HG03064 (cell line): ENCODE measurements around the gene SND1.

Experiments
- ATAC-seq: cut with Tn5 transposase; IDR thresholded peaks from one replicate; pipeline ENCODE4 v1.9.1; 2021; ENCODE audit warnings: low read depth; ENCODE audit not compliant: unreplicated experiment

Gene SND1

GRCh38 chr7:127718340-127718679, 66.3 kb downstream of the SND1 start:
- ATAC-seq = no peak

GRCh38 chr7:127726476-127726875, 74.5 kb downstream of the SND1 start:
- no peak for ATAC-seq

DNA sequence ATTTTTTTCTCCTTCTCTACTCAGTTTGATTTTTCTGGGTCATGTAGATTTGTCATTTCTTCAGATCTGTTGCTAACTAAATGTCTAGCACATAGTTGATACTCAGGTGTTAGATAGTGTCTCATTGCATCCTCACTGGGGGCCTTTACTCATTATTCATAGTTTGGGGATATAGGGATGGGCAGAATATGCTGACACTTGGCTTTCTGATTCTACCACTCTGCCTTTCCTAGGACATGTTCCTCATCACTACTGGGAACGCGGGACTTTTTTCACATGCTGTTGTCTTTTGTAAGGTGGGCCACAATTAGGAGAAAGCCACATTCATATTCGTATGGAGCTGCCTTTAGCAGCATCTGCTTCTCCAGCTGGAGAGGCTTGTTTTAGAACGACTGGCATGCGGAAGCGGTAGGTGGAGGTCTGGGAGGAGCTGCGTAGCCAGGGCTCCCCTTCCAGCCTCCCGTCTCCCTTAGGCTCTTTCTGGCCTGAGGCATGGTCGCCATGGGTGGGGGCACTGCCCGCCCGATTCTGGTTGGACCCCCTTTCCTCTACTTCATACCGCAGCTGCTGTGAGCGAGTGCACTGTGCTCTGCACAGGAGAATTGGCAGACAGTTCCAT, 78.8 kb downstream of the SND1 start:
- no peak for ATAC-seq

- ATAC-seq = no peak
Observed at GRCh38 chr7:127731431-127732080, 79.6 kb downstream of the SND1 start.

- no peak for ATAC-seq
Observed at GRCh38 chr7:127732306-127732705, 80.3 kb downstream of the SND1 start.

GRCh38 chr7:127733986-127734385, 82.0 kb downstream of the SND1 start:
- ATAC-seq = no peak

DNA sequence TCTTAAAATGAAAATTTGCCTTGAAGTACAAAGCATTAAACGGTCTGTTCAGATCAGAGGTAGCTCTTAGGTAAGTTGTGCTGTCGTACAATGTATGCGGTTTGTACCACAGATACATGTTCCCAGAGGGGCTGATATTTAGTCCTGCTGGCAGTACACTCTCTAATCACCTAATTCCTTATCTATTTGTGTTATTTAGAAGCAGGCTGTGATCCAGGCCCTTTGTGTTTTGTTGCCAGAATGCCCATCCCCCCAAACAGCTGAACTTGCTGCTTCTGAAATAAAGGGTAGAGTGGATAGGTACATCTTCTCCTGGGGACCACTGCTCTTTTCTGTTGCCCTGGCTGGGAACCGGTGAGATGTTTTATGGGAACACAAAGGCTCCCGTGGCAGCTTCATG, 84.5 kb downstream of the SND1 start:
- no peak for ATAC-seq

DNA sequence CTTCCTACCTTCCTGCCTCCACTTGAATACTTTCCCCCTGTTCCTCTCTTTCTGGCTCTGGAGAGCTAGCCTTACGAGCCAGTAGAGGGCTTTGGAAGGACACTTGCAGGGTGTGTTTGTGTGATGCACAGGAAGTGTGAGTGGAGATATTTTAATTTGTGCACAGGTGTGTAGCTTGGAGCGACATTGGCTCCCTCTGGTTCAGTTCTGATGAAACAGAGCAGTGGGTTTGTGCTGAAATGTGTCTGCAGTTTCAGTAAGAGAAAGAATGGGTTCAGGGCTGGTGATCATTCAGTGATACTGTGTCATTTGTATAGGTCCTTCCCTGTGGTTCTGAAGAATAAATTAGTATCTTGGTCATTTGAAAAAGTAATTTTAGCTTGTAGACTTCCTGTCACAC, 86.9 kb downstream of the SND1 start:
- no peak for ATAC-seq

- no peak for ATAC-seq
Observed at GRCh38 chr7:127741764-127742375, 89.9 kb downstream of the SND1 start.

DNA sequence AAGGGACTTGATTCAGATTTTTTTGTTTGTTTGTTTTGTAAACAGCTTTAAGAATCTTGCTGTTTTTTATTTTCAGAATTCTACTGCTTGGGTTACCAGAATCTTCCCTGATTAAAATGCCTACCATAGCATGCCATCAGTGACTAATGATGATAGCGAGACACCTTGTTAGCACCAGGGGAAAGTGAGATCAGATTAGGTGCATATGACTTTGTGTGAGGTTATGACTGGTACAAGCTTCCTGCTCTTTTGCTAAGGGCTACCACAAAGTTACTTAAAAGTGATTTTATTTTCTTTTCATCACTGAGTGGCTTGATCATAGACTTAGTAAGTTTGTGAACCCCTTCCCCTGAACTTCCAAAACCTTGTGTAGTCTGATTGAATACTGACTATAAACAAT, 93.5 kb downstream of the SND1 start:
- no peak for ATAC-seq

DNA sequence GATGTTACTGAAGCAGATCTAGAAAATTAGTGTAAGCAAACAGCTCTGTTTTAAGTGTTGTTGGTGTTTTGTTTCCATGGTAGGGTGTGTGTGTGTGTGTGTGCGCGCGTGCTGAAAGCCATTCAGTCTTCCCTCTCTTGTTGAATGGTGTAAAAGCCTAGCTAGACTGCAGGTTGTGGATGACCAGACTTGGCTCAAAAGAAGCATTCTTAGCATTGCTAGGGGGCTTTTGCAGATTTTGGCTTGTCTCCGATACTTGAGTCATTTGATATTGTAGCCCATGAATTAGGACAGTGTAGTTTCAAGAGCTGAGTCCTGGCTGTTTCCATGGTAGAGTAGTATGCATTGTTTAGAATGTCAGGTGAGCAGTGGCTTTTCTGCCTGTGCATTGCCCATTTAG, 99.1 kb downstream of the SND1 start:
- no peak for ATAC-seq

- ATAC-seq = no peak
Observed at GRCh38 chr7:127751490-127752448, 99.8 kb downstream of the SND1 start.

- no peak for ATAC-seq
Observed at GRCh38 chr7:127752829-127753228, 100.8 kb downstream of the SND1 start.

GRCh38 chr7:127754457-127754856, 102.5 kb downstream of the SND1 start:
- ATAC-seq = no peak

- no peak for ATAC-seq
Observed at GRCh38 chr7:127755521-127755920, 103.5 kb downstream of the SND1 start.

DNA sequence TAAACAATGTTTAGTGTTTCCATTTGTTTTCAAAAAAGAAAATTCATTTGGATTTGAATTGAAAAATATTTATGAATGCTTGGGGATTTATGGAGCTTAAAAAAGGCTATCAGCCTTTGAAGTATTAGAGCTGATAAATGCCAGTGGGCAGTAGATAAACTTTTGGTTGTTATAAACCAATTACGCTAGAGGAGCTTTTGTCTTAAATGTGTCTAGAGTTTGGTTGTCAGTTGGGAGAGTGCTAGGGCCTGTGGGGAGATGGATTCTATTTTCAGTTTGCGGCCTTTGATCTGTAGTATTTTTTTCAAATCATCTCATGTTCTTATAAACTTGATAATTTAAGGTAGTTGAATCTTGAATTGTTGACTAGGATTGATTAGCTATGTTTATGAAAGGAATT, 104.0 kb downstream of the SND1 start:
- no peak for ATAC-seq

GRCh38 chr7:127758105-127758504, 106.1 kb downstream of the SND1 start:
- no peak for ATAC-seq

DNA sequence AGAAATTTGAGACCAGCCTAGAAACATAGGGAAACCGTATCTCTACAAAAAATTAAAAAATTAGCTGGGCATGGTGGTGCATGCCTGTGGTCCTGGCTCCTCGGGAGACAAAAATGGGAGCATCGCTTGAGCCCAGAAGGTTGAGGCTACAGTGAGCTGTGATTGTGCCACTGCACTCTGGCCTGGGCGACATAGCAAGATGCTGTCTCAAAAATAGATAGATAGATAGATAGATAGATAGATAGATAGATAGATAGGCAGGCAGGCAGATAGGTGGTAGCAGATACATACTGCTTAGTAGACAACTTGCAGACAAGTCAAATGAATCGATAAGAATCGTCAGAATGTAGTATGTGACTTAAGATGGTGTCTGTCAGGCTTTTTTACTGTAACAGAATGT, 106.9 kb downstream of the SND1 start:
- ATAC-seq = no peak

DNA sequence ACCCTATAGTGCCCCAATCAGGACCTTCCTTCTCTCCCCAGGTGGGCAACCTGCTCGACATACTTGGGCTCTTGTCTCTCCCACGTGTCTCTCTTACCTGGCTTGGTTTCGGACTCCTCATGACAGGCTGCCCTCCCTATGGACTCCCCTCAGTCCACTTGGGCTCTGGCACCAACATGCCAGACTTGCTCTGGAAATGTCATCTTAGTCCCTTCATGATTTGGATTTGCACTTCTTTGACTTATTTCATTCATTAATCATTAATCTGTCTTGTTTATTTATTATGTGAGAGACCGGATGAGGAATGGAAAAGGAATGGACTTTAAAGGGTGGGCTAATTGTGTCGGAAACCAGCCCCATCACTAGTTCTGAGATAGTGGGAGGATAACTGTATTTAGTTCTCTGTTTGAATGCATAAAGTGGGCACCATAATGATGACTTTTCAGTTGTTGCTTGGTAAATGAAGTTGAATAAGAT, 108.0 kb downstream of the SND1 start:
- no peak for ATAC-seq

- no peak for ATAC-seq
Observed at GRCh38 chr7:127760436-127761031, 108.5 kb downstream of the SND1 start.

DNA sequence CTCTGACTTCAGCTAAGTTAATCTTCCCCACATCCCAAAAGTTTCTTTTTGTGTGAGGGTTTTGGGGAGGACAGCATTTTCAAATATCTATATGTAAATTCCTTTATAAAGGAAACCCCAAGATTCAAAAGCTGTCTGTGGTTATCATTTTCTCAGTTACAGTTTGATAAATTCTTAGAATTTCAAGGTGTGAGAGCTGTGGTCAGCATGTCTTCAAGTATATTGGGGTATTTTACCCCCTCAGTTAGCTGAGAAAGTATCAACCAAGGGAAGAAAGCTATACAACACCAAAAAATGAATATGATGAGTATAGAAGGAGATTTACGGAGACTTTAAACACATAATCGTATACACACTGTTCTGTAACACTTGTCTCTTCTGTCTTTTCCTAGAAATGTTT, 109.2 kb downstream of the SND1 start:
- ATAC-seq = no peak
